Right lobe of liver (tissue), 4 donors: Measurements from ENCODE around the gene PUM2.

ENCODE experiments used
- POLR2A ChIP-seq: fragments of 450-650 bp; IDR thresholded peaks from one replicate; pipeline ENCODE4 v1.6.1; 2017; ENCODE audit warnings: antibody characterized with exemption, mild to moderate bottlenecking
- TF ChIP-seq, protein P1 (sequence below), 4 donors: fragments of 200-600 bp in 3 of 4; fragments of 450-650 bp in 1 of 4; IDR thresholded peaks; one replicate each; pipeline versions ENCODE4 v1.5.1 to v1.8.0; 2016 to 2022; ENCODE audit warnings: antibody characterized with exemption in 4 of 4, mild to moderate bottlenecking in 2 of 4
- donor health status: DM: no; HTN: no; CAD: no.
- donor health status: DM: no; HTN: no; CAD: no.
- donor health status: DM: no; HTN: yes; CAD: no.

DNA sequence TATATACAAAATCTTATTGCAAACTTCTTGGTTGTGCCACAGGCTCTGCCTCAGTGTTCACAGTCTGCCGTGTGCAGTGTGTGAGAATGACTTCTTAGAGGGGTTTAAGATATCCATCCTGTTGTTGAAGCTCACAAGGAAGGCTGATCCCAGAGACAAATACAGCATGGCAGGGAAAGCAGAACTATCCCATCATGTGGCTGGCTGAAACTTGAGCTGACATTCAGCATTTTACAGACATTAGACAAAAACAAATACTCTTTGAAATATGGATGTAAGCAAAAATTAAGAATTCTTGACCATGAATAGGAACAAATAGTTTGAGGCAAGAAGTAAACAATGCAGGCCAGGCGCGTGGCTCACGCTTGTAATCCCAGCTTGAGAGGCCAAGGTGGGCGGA is 12.9 kb upstream of the PUM2 start:
- TF ChIP-seq, protein P1, sequence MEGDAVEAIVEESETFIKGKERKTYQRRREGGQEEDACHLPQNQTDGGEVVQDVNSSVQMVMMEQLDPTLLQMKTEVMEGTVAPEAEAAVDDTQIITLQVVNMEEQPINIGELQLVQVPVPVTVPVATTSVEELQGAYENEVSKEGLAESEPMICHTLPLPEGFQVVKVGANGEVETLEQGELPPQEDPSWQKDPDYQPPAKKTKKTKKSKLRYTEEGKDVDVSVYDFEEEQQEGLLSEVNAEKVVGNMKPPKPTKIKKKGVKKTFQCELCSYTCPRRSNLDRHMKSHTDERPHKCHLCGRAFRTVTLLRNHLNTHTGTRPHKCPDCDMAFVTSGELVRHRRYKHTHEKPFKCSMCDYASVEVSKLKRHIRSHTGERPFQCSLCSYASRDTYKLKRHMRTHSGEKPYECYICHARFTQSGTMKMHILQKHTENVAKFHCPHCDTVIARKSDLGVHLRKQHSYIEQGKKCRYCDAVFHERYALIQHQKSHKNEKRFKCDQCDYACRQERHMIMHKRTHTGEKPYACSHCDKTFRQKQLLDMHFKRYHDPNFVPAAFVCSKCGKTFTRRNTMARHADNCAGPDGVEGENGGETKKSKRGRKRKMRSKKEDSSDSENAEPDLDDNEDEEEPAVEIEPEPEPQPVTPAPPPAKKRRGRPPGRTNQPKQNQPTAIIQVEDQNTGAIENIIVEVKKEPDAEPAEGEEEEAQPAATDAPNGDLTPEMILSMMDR (IDR thresholded peaks at IDR 0.05) = no peak
- no peak for TF ChIP-seq POLR2A
